PC-9 (cell line): Measurements from ENCODE around the gene NAT9. TPM values are rescaled to one million over a fixed set of nuclear protein-coding genes. Genes with fewer than 3 reads are reported as not detected.

Experiments
- BruUV-seq: library from RNA; stranded (reverse); fragments of 400-500 nt; replicated peaks from 2 replicates; lab custom pipeline; 2021; lab: Mats Ljungman, UMichigan
- CTCF ChIA-PET: fragments of 300-600 bp; sonication (Branson Sonifier 250); formaldehyde crosslinking; loops from one replicate; lab custom pipeline; 2022; ENCODE audit warnings: antibody characterized with exemption; lab: Charles Lee
- POLR2A ChIA-PET: fragments of 300-600 bp; sonication (Branson Sonifier 250); formaldehyde crosslinking; loops from one replicate; lab custom pipeline; 2022; ENCODE audit warnings: antibody characterized with exemption; ENCODE audit not compliant: unreplicated experiment; lab: Charles Lee
- DNase-seq, 2 experiments: peaks; one replicate each; pipeline versions ENCODE4 v3.0.0 to v3.0.0-alpha.2; 2015 to 2022; ENCODE audit warnings: mixed read lengths in 1 of 2
- H2AFZ ChIP-seq: fragments of 200-600 bp; sonication (generic); 2 replicates; pipeline ENCODE4 v1.8.1; 2017; ENCODE audit warnings: antibody characterized with exemption
- H3F3A ChIP-seq: fragments of 200-600 bp; sonication (generic); 2 replicates; pipeline ENCODE4 v1.8.1; 2017; ENCODE audit warnings: antibody characterized with exemption, mild to moderate bottlenecking, low read depth; ENCODE audit not compliant: insufficient read depth
- H3K27ac ChIP-seq: fragments of 200-600 bp; sonication (generic); 2 replicates; pipeline ENCODE4 v1.6.1; 2016; ENCODE audit warnings: mixed run types
- H3K27me3 ChIP-seq: fragments of 200-600 bp; sonication (generic); 2 replicates; pipeline ENCODE4 v1.6.1; 2016; ENCODE audit warnings: low read depth, mixed run types; ENCODE audit not compliant: insufficient read depth
- H3K36me3 ChIP-seq: fragments of 200-600 bp; sonication (generic); 2 replicates; pipeline ENCODE4 v1.6.1; 2016; ENCODE audit warnings: low read depth, mixed run types
- H3K4me1 ChIP-seq: fragments of 200-600 bp; sonication (generic); replicated peaks from 2 replicates; pipeline ENCODE4 v1.6.1; 2016; ENCODE audit warnings: mixed run types; ENCODE audit not compliant: insufficient read depth
- H3K4me2 ChIP-seq: fragments of 200-600 bp; sonication (generic); 2 replicates; pipeline ENCODE4 v1.6.1; 2017; ENCODE audit warnings: mixed run types
- H3K4me3 ChIP-seq: fragments of 200-600 bp; sonication (generic); 2 replicates; pipeline ENCODE4 v1.6.1; 2016; ENCODE audit warnings: mixed run types
- H3K79me2 ChIP-seq: fragments of 200-600 bp; sonication (generic); 2 replicates; pipeline ENCODE4 v1.6.1; 2017; ENCODE audit warnings: low read depth, mixed run types
- H3K9me2 ChIP-seq: fragments of 200-600 bp; sonication (generic); 2 replicates; pipeline ENCODE4 v1.8.1; 2017; ENCODE audit warnings: mild to moderate bottlenecking; ENCODE audit not compliant: insufficient read depth
- H3K9me3 ChIP-seq: fragments of 200-600 bp; sonication (generic); 2 replicates; pipeline ENCODE4 v1.8.1; 2016; ENCODE audit warnings: low read depth; ENCODE audit not compliant: insufficient read depth
- H4K20me1 ChIP-seq: fragments of 200-600 bp; sonication (generic); 2 replicates; pipeline ENCODE4 v1.8.1; 2017; ENCODE audit not compliant: insufficient read depth
- EZH2 ChIP-seq: fragments of 200-600 bp; sonication (generic); IDR thresholded peaks from 2 replicates; pipeline ENCODE4 v1.8.0; 2017; ENCODE audit warnings: antibody characterized with exemption, low read depth
- intact Hi-C: fragments of 100-400 bp; cut with micrococcal nuclease; formaldehyde crosslinking; loops from one replicate; pipeline ENCODE4 v1.10.0; 2022; ENCODE audit not compliant: unreplicated experiment
- total RNA-seq: library from RNA; stranded (reverse); gene quantifications from 2 replicates; pipeline ENCODE4 v1.2.3, GENCODE V29; 2021
- TF ChIP-seq, protein P1 (sequence below): fragments of 200-600 bp; sonication (generic); conservative IDR thresholded peaks from 2 replicates; pipeline ENCODE4 v1.6.1; 2017; ENCODE audit warnings: mixed run types, antibody characterized with exemption, mild to moderate bottlenecking, moderate library complexity

NAT9 gene
- total RNA-seq, 1 experiment from 2014 or later, result 31.5 TPM

DNA sequence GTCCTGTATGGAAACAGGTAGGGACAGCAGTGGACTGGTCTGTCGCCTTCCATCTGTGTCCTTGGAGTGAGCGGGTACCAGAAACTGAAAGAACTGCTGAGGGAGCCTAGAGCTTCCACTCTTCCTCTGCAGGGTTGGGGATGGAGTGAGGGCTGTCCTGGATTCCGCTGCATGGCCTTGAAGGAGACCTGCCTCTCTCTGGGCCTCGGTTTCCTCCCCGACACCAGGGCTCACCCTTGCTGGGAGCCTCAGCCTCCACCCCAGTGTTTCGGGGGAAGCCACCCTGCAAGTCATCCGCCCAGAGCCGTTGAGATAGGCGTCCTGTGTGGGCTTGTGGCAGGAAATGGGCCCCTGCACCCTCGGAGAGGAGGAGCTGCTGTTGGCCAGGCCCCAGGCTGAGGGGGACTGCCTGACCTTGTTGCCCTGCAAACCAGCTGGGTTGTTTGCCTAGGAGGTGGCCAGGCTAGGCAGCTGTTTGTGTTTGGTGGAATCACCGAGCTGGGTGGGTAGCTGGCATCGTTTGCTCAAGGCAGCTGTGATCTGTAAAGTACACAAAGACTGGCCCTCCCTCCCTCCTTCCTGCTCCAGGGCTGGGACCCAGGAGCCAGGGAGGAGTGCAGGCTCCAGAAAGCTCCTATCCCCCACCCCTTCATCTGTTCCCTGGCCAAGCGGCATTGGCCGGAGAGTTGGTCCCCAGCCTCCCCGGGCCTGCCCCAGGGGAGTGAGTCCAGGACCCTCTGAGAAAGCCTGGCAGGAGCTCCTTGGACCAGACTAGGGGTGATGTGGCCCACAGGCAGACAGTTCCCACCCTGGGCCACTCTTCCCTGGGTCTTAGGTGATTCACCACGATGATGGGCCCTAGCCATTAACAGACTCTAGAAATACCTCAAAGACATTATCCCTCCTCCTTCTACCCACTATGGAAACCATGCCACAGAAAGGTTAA, 37.8 kb downstream of the NAT9 start:
- CTCF ChIA-PET, result no interaction called here

DNA sequence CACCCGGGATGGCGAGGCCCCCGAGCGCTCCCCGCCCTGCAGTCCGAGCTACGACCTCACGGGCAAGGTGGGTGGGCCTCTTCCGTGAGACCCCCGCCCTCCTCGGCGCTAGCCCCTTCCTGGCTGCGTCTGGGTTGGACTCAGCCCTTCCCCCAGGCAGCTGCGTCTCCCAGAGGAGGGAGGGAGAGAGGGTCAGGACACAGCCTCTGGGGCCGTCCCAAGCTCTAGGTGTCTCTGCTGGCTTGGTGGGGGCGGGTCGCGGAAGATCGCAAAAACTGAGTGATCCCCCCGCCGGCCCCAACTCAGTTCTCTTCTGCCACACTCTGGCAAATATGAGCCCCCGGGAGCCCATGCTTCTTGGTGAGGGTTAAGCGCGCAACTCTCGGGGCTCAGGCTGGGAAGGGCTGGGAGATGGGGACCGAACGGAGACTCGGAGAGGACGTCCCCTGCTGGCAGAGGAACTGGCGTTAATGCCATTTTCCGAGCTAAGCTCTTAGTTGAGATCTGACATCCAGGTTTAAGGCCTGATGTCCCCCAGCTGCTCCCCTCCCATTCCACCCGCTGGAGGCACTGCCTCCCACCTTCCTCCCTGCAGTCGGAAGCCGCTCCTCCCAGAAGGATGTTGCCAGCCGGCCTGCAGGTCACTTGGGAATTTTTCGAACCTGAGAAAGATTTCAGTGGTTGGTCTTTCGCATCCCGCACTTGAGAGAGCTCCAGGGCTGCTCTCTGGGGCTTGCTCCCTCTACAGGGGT, 38.7 kb downstream of the NAT9 start:
- H3K4me3 ChIP-seq, result no peak overlapping the region
- intact Hi-C loops, result no loop called here

More for the DNA sequence above, 37.8 kb downstream of the NAT9 start:
- Histone ChIP-seq H3K4me2 (0 out of 2 replicates have a peak overlapping the region, but pooled peaks have one; percentile 21), H2AFZ (no peak overlapping the region), H3K4me3 (no peak overlapping the region), H3K27me3 (peaks cover 22% of the 10 kb centered on the region), H3F3A (no peaks in the 10 kb centered on the region), H3K36me3 (no peaks in the 10 kb centered on the region), H3K9me2 (no peaks in the 10 kb centered on the region), H3K4me1 (peaks cover 30% of the 10 kb centered on the region), H4K20me1 (no peaks in the 10 kb centered on the region), H3K9me3 (no peaks in the 10 kb centered on the region), H3K27ac (no peak overlapping the region), H3K79me2 (no peaks in the 10 kb centered on the region)
- intact Hi-C loops, result no loop called here
- TF ChIP-seq, protein P1, sequence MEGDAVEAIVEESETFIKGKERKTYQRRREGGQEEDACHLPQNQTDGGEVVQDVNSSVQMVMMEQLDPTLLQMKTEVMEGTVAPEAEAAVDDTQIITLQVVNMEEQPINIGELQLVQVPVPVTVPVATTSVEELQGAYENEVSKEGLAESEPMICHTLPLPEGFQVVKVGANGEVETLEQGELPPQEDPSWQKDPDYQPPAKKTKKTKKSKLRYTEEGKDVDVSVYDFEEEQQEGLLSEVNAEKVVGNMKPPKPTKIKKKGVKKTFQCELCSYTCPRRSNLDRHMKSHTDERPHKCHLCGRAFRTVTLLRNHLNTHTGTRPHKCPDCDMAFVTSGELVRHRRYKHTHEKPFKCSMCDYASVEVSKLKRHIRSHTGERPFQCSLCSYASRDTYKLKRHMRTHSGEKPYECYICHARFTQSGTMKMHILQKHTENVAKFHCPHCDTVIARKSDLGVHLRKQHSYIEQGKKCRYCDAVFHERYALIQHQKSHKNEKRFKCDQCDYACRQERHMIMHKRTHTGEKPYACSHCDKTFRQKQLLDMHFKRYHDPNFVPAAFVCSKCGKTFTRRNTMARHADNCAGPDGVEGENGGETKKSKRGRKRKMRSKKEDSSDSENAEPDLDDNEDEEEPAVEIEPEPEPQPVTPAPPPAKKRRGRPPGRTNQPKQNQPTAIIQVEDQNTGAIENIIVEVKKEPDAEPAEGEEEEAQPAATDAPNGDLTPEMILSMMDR, result no peak
- TF ChIP-seq EZH2, result no peak
- DNase-seq, result no peak
- BruUV-seq, result no TSS peak
- POLR2A ChIA-PET, result interaction anchor here (0.6 kb wide), 1 partner anchor 10 kb away, joined by 4 read pairs; no protein-coding TSS in a partner anchor

More for the DNA sequence above, 38.7 kb downstream of the NAT9 start:
- no TSS peak for BruUV-seq
- ChIA-PET CTCF (interaction anchor here (1.5 kb wide), 1 partner anchor 80 kb away, joined by 5 read pairs; no protein-coding TSS in a partner anchor), POLR2A (no interaction called here)
- Histone ChIP-seq H2AFZ (no peak overlapping the region), H3K79me2 (no peaks in the 10 kb centered on the region), H3K9me3 (no peaks in the 10 kb centered on the region), H3F3A (no peaks in the 10 kb centered on the region), H3K4me1 (peaks cover 22% of the 10 kb centered on the region), H3K4me2 (no peak overlapping the region), H3K27me3 (peaks cover 24% of the 10 kb centered on the region), H3K9me2 (no peaks in the 10 kb centered on the region), H4K20me1 (no peaks in the 10 kb centered on the region), H3K36me3 (no peaks in the 10 kb centered on the region), H3K27ac (no peak overlapping the region)
- TF ChIP-seq EZH2, result no peak
- TF ChIP-seq, protein P1, result no peak
- no peak for DNase-seq
